ENCODE measurements around the gene ASAP2. TPM values are rescaled to one million over a fixed set of nuclear protein-coding genes. Genes with fewer than 3 reads are reported as not detected.

ASAP2 gene
- total RNA-seq, 1 experiment from 2014 or later, result 18.4 TPM

- Histone ChIP-seq H3K4me3 (no peak overlapping the region), H3K36me3 (peaks cover 69% of the 10 kb centered on the region), H3K9me3 (no peaks in the 10 kb centered on the region), H3K27me3 (no peaks in the 10 kb centered on the region)
- no peak for DNase-seq
These were observed 200.1 kb downstream of the ASAP2 start for GRCh38 chr2:9406529-9407362.

GRCh38 chr2:9407363-9407811 lies 200.8 kb downstream of the ASAP2 start:
- Histone ChIP-seq H3K27me3 (no peaks in the 10 kb centered on the region), H3K9me3 (no peaks in the 10 kb centered on the region), H3K4me3 (no peak overlapping the region), H3K36me3 (peaks cover 67% of the 10 kb centered on the region)
- DNase-seq, result no peak

DNA sequence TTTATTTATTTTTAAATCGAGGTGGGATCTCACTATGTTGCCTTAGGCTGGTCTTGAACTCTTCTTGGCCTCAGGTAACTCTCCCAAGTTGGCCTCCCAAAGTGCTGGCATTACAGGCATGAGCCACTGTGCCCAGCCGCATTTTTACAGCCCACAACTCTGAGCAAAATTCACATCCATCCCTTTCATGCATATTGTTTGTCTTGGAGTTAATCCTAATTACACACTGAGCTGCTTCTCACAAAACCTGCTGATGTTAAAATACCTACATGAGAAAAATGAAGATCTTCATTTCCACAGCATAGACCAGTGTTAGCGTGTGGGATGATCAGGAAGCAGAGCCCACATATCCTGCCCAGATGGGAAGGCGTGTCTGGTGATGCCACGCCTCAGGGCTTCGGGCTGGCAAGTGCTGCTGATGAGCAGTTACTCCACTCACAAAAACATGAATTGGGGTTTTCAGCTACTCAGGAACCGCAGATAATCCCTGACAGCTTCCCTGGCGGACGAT lies 202.1 kb downstream of the ASAP2 start:
- Histone ChIP-seq H3K4me3 (no peak overlapping the region), H3K36me3 (peaks cover 63% of the 10 kb centered on the region), H3K27me3 (no peaks in the 10 kb centered on the region), H3K9me3 (no peaks in the 10 kb centered on the region)
- DNase-seq, result peak; percentile 85

DNA sequence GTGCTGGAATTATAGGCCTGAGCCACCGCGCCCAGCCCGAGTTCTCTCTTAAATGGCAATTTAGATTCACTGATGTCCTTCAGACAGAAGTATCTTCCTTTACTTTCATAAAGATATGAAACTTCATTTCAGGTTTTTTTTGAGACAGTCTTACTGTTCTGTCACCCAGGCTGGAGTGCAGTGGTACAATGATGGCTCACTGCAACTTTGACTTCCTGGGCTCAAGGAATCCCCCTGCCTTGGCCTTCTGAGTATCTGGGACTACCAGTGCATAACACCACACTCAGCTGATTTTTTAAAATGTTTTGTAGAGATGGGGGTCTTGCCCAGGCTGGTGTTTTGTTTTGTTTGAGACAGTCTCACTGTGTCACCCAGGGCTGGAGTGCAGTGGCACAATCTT lies 203.5 kb downstream of the ASAP2 start:
- H3K9me3 ChIP-seq, result no peaks in the 10 kb centered on the region
- peaks cover 54% of the 10 kb centered on the region for H3K36me3 ChIP-seq
- no peaks in the 10 kb centered on the region for H3K27me3 ChIP-seq
- H3K4me3 ChIP-seq, result no peak overlapping the region
- DNase-seq, result no peak

GRCh38 chr2:9412781-9413180 lies 206.2 kb downstream of the ASAP2 start:
- Histone ChIP-seq H3K36me3 (peaks cover 48% of the 10 kb centered on the region), H3K9me3 (no peaks in the 10 kb centered on the region), H3K27me3 (no peaks in the 10 kb centered on the region), H3K4me3 (no peak overlapping the region)
- no peak for DNase-seq

DNA sequence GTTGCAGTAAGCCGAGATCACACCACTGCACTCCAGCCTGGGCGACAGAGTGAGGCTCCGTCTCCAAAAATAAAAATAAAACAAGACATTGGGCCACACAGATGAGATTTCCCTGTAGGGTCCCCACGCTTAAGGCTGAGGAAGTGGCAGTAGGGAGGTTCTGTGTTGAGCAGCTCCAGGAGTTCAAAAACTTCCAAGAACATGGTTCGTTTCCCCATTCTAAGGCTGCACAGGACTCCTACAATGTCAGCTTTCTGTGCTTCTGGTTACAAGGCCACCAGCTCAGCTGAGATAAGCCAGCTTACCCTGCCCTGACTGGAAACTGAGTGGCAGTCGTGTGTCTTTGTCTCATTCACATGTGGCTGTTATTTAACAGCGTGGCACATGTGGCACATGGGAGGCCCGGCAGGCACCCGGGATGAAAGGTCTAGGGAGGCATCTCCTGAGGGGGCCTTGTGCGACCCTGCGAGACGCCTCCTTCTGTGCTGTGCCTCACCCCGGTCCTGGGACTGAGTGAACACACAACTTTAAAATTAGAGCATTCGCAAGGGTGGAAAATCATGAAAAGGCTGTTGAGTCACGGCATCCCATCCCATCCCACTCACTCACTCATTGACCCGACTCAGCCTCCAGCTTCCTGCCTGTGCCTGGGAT lies 209.0 kb downstream of the ASAP2 start:
- Histone ChIP-seq H3K27me3 (no peaks in the 10 kb centered on the region), H3K4me3 (no peak overlapping the region), H3K36me3 (peaks cover 44% of the 10 kb centered on the region), H3K9me3 (no peaks in the 10 kb centered on the region)
- no peak for DNase-seq

DNA sequence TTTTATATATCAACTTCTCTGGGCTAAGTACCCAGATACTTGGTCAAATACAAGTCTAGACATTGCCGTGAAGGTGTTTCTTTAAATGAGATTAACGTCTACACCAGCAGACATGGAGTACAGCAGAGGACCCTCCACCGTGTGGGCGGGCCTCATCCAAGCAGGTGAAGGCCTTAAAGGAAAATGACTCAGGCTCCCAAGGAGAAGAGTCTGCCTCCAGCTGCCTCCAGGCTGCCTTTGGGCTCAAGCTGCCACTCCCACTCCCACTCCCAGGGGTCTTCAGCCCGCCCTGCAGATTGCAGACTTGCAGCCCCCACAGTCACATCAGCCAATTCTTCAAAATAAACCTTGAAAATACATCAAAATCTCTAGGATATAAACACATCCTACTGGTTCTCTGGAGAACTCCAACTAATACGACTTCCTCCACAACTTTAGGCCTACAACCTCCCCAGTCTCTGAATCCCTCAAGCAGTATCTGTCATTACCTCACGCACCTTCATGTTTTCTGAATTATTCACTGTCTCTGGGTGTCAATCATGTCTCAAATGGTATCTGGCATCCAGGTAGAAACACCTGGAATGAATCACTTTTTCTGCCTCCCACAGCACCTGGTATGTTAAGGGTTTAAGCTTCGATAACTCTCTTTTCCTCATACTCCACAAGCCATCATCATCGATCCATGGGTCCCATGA lies 209.8 kb downstream of the ASAP2 start:
- Histone ChIP-seq H3K36me3 (peaks cover 37% of the 10 kb centered on the region), H3K9me3 (no peaks in the 10 kb centered on the region), H3K4me3 (no peak overlapping the region), H3K27me3 (no peaks in the 10 kb centered on the region)
- DNase-seq, result no peak

GRCh38 chr2:9416962-9417316 lies 210.3 kb downstream of the ASAP2 start:
- DNase-seq, result no peak
- Histone ChIP-seq H3K36me3 (peaks cover 37% of the 10 kb centered on the region), H3K9me3 (no peaks in the 10 kb centered on the region), H3K4me3 (no peak overlapping the region), H3K27me3 (no peaks in the 10 kb centered on the region)

GRCh38 chr2:9417725-9418124 lies 211.1 kb downstream of the ASAP2 start:
- Histone ChIP-seq H3K36me3 (peaks cover 31% of the 10 kb centered on the region), H3K9me3 (no peaks in the 10 kb centered on the region), H3K27me3 (no peaks in the 10 kb centered on the region), H3K4me3 (no peak overlapping the region)
- no peak for DNase-seq

DNA sequence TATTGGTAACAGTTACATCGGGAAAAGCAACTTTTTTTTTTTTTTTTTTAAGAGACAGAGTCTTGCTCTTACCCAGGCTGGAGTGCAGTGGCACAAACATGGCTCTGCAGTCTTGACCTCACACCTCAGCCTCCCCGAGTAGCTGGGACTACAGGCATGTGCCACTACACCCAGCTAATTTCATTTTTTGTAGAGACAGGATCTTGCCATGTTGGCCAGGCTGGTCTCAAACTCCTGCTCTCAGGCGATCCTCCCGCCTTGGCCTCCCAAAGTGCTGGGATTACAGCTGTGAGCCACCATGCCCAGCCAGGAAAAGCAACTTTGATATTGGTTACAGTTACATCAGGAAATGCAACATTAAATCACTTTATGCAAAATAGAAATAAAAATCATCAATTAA lies 212.1 kb downstream of the ASAP2 start:
- no peak for DNase-seq
- Histone ChIP-seq H3K36me3 (peaks cover 26% of the 10 kb centered on the region), H3K9me3 (no peaks in the 10 kb centered on the region), H3K27me3 (no peaks in the 10 kb centered on the region), H3K4me3 (no peak overlapping the region)

- Histone ChIP-seq H3K27me3 (no peaks in the 10 kb centered on the region), H3K4me3 (no peak overlapping the region), H3K36me3 (peaks cover 26% of the 10 kb centered on the region), H3K9me3 (no peaks in the 10 kb centered on the region)
- DNase-seq, result no peak
These were observed 212.9 kb downstream of the ASAP2 start for GRCh38 chr2:9419541-9419940.

- no peak for DNase-seq
- Histone ChIP-seq H3K36me3 (peaks cover 26% of the 10 kb centered on the region), H3K4me3 (no peak overlapping the region), H3K27me3 (no peaks in the 10 kb centered on the region), H3K9me3 (no peaks in the 10 kb centered on the region)
These were observed 213.9 kb downstream of the ASAP2 start for GRCh38 chr2:9420495-9420894.

DNA sequence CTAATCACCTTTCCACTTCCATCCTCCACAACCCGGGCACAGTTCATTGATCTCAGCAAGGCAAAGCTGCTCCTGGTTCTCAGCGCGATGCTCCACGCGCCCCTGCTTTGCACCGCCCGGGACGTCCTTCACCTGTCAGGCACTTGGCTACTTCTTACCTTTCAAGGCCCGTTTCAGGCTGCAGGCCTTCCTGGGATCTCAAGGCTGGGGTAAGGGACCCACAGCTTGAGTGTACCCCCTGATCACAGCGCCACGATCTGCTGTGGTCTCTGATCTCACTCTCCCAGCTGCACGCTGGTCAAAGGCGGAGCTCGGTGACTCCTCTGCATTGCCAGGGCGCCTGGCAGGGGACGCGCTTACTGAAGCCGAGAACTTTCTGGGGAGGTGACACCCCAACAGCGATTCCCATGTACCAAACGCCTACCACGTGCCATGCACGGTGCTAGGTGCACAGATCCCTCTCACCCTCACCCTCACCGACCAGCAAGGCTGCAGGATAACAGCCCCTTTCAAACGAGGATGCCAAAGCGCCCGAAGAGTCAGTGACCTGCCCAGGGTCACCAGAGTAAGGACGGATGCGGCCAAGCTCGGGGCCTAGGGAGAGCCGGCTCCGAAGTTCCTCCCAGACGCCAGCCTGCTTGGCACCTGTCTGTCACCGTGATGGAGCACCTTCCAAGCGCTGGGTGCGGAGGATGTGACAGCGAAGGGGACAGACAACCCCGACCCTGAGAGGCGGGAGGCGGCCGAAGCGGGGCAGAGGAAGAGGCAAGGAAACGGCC lies 215.9 kb downstream of the ASAP2 start:
- DNase-seq, result peak; percentile 45
- Histone ChIP-seq H3K4me3 (peak overlapping the region; percentile 91), H3K36me3 (peaks cover 20% of the 10 kb centered on the region), H3K27me3 (no peaks in the 10 kb centered on the region), H3K9me3 (no peaks in the 10 kb centered on the region)

DNA sequence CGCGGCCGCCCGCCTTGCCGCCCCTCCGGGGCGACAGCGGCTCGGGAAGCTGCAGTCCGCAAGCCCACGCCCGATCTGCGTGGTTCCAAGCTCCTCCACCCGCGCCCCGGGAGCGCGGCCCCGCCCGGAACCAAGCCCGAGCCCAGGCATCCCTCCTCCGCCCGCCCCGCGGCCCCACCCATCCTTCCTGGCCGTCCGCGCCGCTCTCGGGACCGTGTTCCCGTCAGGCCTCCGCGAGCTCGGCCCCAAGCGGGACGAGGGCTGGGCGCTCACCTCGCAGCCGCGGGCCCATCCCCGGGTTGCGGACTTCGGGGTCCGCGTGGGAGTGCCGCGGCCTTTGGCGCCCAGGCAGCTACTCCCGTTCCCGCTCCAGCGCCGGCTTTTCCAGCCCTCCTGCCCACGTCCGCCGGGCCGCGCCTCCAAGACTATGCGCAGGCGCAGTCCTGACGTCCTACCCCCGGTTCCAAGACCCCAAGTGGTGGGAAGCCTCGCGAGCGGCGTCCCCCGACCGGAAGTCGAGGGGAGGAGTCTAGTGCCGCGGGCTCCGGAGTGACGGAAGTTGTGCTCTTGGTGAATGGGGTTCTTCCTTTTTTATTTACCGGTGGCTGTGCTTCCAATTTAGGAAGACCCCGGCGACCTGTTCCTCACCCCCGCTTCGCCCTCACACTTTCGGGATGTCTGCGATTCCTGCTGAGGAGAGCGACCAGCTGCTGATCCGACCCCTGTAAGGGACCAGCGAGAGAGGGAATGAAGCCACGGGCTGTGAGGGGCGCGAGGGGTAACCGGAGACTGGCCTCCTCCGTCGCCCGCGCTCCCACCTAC lies 216.7 kb downstream of the ASAP2 start, which contains the start of the genes CPSF3 and ITGB1BP1:
CPSF3 (plus strand) TSS at position 555 of the 822 bp plus-strand sequence; CDS start at position 675, 120 bp downstream.
ITGB1BP1 (minus strand) TSS at position 429 of the 822 bp plus-strand sequence. CDS start 4,831 bp downstream, outside the sequence.
- Histone ChIP-seq H3K27me3 (no peaks in the 10 kb centered on the region), H3K36me3 (peaks cover 13% of the 10 kb centered on the region), H3K4me3 (peak within 1 kb of the TSS; percentile 91), H3K9me3 (no peaks in the 10 kb centered on the region)
- peak; percentile 96 for DNase-seq

GRCh38 chr2:9423922-9424272 lies 217.3 kb downstream of the ASAP2 start:
- peak overlapping the region; percentile 91 for H3K4me3 ChIP-seq
- no peak for DNase-seq
- no peaks in the 10 kb centered on the region for H3K27me3 ChIP-seq
- no peaks in the 10 kb centered on the region for H3K9me3 ChIP-seq
- peaks cover 14% of the 10 kb centered on the region for H3K36me3 ChIP-seq
